ENCODE data around the gene NUP133. TPM values are rescaled to one million over a fixed set of nuclear protein-coding genes. Genes with fewer than 3 reads are reported as not detected.

Gene NUP133
- total and polyA plus RNA-seq, 2 experiments from 2014 or later = 29.5 to 65.4 TPM

- no peak for TF ChIP-seq EZH2phosphoT487 (IDR thresholded peaks at IDR 0.05; ENCODE audit: unreplicated experiment)
- no peak for TF ChIP-seq CTCF (conservative IDR thresholded peaks at IDR 0.05; ENCODE audit: low read depth in 2 of 2)
- no peak for TF ChIP-seq ETS1 (IDR thresholded peaks at IDR 0.05)
- TF ChIP-seq ZNF331 (CRISPR knock-in tag; IDR thresholded peaks at IDR 0.05; ENCODE audit: low read depth) = no peak
- no peak for TF ChIP-seq NANOG (IDR thresholded peaks at IDR 0.05; ENCODE audit: borderline replicate concordance)
- no peak for TF ChIP-seq REST (IDR thresholded peaks at IDR 0.05; ENCODE audit: unreplicated experiment)
- TF ChIP-seq STAT1 (IDR thresholded peaks at IDR 0.05; ENCODE audit: unreplicated experiment) = no peak
Observed at GRCh38 chr1:229552732-229553131, 44.6 kb upstream of the NUP133 start (continued).

- H3K36me3 ChIP-seq (ENCODE audit: insufficient read depth) = no peaks in the 10 kb centered on the region
- Mint-ChIP-seq H3K4me3 (no peak overlapping the region), H3K9me3 (no peaks in the 10 kb centered on the region), H3K36me3 (ENCODE audit: low read depth) (no peaks in the 10 kb centered on the region; the same call in 2 of the 3 replicates), H3K27ac (no peak overlapping the region), H3K4me1 (peaks cover 12% of the 10 kb centered on the region), H3K27me3 (ENCODE audit: insufficient read depth, low read depth, poor library complexity) (no peaks in the 10 kb centered on the region)
- H2AFZ ChIP-seq = no peak overlapping the region
- 0 out of 2 replicates have a peak, but pooled peaks cover 9% of the 10 kb centered on the region for H4K20me1 ChIP-seq (replicated peaks; ENCODE audit: insufficient read depth)
- H3K4me2 ChIP-seq = no peak overlapping the region
- TF ChIP-seq ZNF331 (CRISPR knock-in tag; IDR thresholded peaks at IDR 0.05; ENCODE audit: low read depth) (no peak), EZH2 (IDR thresholded peaks at IDR 0.05; ENCODE audit: low read depth, unreplicated experiment) (no peak)
- H3K4me3 ChIP-seq = no peak overlapping the region
- peaks cover 37% of the 10 kb centered on the region for H3K79me2 ChIP-seq (replicated peaks; ENCODE audit: insufficient read depth)
- no peaks in the 10 kb centered on the region for H3K9me2 ChIP-seq (ENCODE audit: insufficient read depth)
- H3K27ac ChIP-seq (ENCODE audit: low read depth) = no peak overlapping the region
- no peaks in the 10 kb centered on the region for H3F3A ChIP-seq (replicated peaks; ENCODE audit: low read depth)
- H3K27me3 ChIP-seq (ENCODE audit: insufficient read depth) = no peaks in the 10 kb centered on the region
- H3K4me1 ChIP-seq (ENCODE audit: insufficient read depth) = no peaks in the 10 kb centered on the region
- ATAC-seq (no peak), DNase-seq (ENCODE audit: low spot score) (no peak)
Observed at GRCh38 chr1:229550812-229551567, 42.8 kb upstream of the NUP133 start.
